ENCODE results near the gene TRIM2. TPM values are rescaled to one million over a fixed set of nuclear protein-coding genes. Genes with fewer than 3 reads are reported as not detected.

The TRIM2 gene
- total and polyA plus RNA-seq, 10 of the 15 experiments (the other 5 are each of a cell fraction or from before 2014, with no cell fraction given) = 0.06 to 0.19 (median 0.15) TPM; not detected in 3

- CTCF ChIA-PET = interaction anchor here (1.1 kb wide), 1 partner anchor 19 kb away, joined by 4 read pairs; no protein-coding TSS in a partner anchor
- RAD21 ChIA-PET (ENCODE audit: unreplicated experiment) = no interaction called here
- in situ Hi-C loops (cut with MboI) (no loop called here), intact Hi-C loops (cut with micrococcal nuclease; ENCODE audit: unreplicated experiment) (no loop called here)
- FAIRE-seq (no peak), DNase-seq (ENCODE audit: low read depth, low spot score) (no peak), ATAC-seq (no peak)
- Histone ChIP-seq H3K36me3 (ENCODE audit: control insufficient read depth in 2 of 2, insufficient read depth in 2 of 2, low read length in 1 of 2) (no peaks in the 10 kb centered on the region), H3K4me1 (ENCODE audit: control insufficient read depth, insufficient read depth, low read length) (no peaks in the 10 kb centered on the region), H3K4me3 (no peak overlapping the region), H2AFZ (ENCODE audit: control insufficient read depth, low read depth, low read length) (no peak overlapping the region), H3K27me3 (replicated peaks in 1 of 2; ENCODE audit: control insufficient read depth in 2 of 2, insufficient read depth in 2 of 2, low read length in 1 of 2) (no peaks in the 10 kb centered on the region), H3K4me2 (ENCODE audit: control insufficient read depth, insufficient read depth) (no peak overlapping the region), H3K9ac (ENCODE audit: control insufficient read depth, insufficient read depth, low read length) (no peak overlapping the region), H3K79me2 (ENCODE audit: control insufficient read depth, insufficient read depth, low read length) (no peaks in the 10 kb centered on the region), H3K27ac (ENCODE audit: control insufficient read depth, insufficient read depth) (no peak overlapping the region), H3K9me3 (replicated peaks; ENCODE audit: control insufficient read depth, insufficient read depth, low read length) (no peaks in the 10 kb centered on the region), H4K20me1 (ENCODE audit: control insufficient read depth, insufficient read depth) (no peaks in the 10 kb centered on the region)
- SMC1A ChIA-PET (ENCODE audit: uncharacterized antibody, unreplicated experiment) = no interaction called here
- 22% methylated on average over 5 of the region's 5 CpGs for WGBS (ENCODE audit: insufficient coverage, insufficient replicate concordance, low lambda C conversion rate, missing lambda C conversion rate)
- BruUV-seq (replicated peaks) = no TSS peak
- TF ChIP-seq ELK1 (IDR thresholded peaks at IDR 0.05; ENCODE audit: low read depth, low read length) (no peak), HDGF (IDR thresholded peaks at IDR 0.05) (no peak), EZH2 (IDR thresholded peaks at IDR 0.05; ENCODE audit: borderline replicate concordance, control insufficient read depth, low read depth, low read length) (no peak), SKIL (IDR thresholded peaks at IDR 0.05; ENCODE audit: low read depth, poor library complexity, severe bottlenecking) (no peak), BACH1 (IDR thresholded peaks at IDR 0.05; ENCODE audit: borderline replicate concordance) (no peak), IKZF2 (IDR thresholded peaks at IDR 0.05) (no peak), STAT3 (IDR thresholded peaks at IDR 0.05; ENCODE audit: low read depth, low read length) (no peak)
- TF ChIP-seq, protein P1, sequence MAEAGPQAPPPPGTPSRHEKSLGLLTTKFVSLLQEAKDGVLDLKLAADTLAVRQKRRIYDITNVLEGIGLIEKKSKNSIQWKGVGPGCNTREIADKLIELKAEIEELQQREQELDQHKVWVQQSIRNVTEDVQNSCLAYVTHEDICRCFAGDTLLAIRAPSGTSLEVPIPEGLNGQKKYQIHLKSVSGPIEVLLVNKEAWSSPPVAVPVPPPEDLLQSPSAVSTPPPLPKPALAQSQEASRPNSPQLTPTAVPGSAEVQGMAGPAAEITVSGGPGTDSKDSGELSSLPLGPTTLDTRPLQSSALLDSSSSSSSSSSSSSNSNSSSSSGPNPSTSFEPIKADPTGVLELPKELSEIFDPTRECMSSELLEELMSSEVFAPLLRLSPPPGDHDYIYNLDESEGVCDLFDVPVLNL (IDR thresholded peaks at IDR 0.05; ENCODE audit: low read depth, low read length) = no peak
- TF ChIP-seq, protein P2, sequence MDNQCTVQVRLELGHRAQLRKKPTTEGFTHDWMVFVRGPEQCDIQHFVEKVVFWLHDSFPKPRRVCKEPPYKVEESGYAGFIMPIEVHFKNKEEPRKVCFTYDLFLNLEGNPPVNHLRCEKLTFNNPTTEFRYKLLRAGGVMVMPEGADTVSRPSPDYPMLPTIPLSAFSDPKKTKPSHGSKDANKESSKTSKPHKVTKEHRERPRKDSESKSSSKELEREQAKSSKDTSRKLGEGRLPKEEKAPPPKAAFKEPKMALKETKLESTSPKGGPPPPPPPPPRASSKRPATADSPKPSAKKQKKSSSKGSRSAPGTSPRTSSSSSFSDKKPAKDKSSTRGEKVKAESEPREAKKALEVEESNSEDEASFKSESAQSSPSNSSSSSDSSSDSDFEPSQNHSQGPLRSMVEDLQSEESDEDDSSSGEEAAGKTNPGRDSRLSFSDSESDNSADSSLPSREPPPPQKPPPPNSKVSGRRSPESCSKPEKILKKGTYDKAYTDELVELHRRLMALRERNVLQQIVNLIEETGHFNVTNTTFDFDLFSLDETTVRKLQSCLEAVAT (IDR thresholded peaks at IDR 0.05) = no peak
- POLR2A ChIA-PET = interaction anchor here (0.6 kb wide), 1 partner anchor 1855 kb away, joined by 3 read pairs; no protein-coding TSS in a partner anchor
Observed at GRCh38 chr4:153197301-153197700, 6.9 kb upstream of the TRIM2 start.
